GM12892 (cell line): ENCODE results near the gene LIF.

ENCODE experiments used
- POLR2A ChIP-seq: IDR thresholded peaks from 2 replicates; pipeline ENCODE4 v1.6.1; 2011; ENCODE audit warnings: low read depth, low read length, control low read depth
- POLR2AphosphoS5 ChIP-seq: IDR thresholded peaks from 2 replicates; pipeline ENCODE4 v1.6.1; 2011; ENCODE audit warnings: low read depth, low read length, control low read depth

GRCh38 chr22:30212996-30213441 lies 33.5 kb downstream of the LIF start:
- TF ChIP-seq POLR2A (no peak), POLR2AphosphoS5 (no peak)
